Measurements from ENCODE around the gene GALNT2. TPM values are rescaled to one million over a fixed set of nuclear protein-coding genes. Genes with fewer than 3 reads are reported as not detected.

The GALNT2 gene
- total and polyA plus RNA-seq, 9 of the 15 experiments (the other 6 are each of a cell fraction or from before 2014, with no cell fraction given): 1.6 to 106 (median 51.9) TPM

DNA sequence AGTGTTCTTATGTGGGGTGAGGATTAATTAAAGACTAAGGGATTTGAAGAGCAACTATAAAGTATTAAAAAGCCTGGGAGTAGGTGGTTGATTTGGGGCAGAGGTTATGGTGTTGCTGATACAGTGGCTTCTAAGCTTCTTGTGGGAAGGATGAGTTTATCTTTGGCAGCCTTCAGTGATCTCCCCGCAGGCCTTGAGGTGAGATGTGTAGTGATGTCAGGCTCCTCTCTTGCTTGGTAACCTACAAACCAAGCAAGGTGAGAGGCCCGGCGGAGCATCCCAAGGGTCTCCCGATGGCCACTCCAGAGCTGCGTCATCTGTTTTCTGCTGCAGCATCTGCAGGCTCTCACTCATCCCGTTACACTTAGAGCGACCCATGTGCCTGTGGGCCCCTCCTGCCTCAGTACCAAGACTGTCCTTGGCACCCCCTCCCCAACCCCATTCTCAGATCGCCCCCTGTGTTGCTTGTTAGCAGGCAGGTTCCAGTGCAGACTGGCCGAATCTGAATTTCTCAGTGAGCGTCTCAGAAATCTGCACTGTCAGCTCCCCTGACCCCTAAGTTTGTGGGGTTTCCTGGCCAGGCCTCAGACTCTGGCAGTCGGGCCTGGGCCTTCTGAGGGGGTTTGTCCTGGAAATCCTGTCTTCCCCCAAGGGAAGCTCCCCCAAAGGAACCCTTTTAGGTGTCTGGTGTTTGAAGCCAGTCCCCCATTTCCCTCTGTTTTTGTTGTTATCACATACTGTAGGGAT lies 77.9 kb downstream of the GALNT2 start (continued):
- peak; percentile 63 for TF ChIP-seq MAFK (IDR thresholded peaks at IDR 0.05; ENCODE audit: low read length)
- 0 out of 2 replicates have a peak, but pooled peaks have one; percentile 15 for TF ChIP-seq TSHZ1 (CRISPR knock-in tag; IDR thresholded peaks at IDR 0.05)
- TF ChIP-seq TEAD1 (CRISPR knock-in tag; IDR thresholded peaks at IDR 0.05): no peak
- TF ChIP-seq NEUROD1 (IDR thresholded peaks at IDR 0.05; ENCODE audit: borderline replicate concordance, low read depth, low read length, partially characterized antibody): no peak
- TF ChIP-seq U2AF1 (optimal IDR thresholded peaks at IDR 0.05; ENCODE audit: low read depth, low read length): no peak
- TF ChIP-seq KLF6 (CRISPR knock-in tag; IDR thresholded peaks at IDR 0.05; ENCODE audit: borderline replicate concordance): no peak
- TF ChIP-seq, protein P1, sequence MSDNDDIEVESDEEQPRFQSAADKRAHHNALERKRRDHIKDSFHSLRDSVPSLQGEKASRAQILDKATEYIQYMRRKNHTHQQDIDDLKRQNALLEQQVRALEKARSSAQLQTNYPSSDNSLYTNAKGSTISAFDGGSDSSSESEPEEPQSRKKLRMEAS (CRISPR knock-in tag; IDR thresholded peaks at IDR 0.05): peak; percentile 29; the same call in 1 of the 2 replicates
- TF ChIP-seq TAL1 (IDR thresholded peaks at IDR 0.05): peak; percentile 59
- TF ChIP-seq ZEB2 (IDR thresholded peaks at IDR 0.05): 0 out of 2 replicates have a peak, but pooled peaks have one; percentile 27
- TF ChIP-seq, protein P2, sequence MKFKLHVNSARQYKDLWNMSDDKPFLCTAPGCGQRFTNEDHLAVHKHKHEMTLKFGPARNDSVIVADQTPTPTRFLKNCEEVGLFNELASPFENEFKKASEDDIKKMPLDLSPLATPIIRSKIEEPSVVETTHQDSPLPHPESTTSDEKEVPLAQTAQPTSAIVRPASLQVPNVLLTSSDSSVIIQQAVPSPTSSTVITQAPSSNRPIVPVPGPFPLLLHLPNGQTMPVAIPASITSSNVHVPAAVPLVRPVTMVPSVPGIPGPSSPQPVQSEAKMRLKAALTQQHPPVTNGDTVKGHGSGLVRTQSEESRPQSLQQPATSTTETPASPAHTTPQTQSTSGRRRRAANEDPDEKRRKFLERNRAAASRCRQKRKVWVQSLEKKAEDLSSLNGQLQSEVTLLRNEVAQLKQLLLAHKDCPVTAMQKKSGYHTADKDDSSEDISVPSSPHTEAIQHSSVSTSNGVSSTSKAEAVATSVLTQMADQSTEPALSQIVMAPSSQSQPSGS (CRISPR knock-in tag; IDR thresholded peaks at IDR 0.05): no peak
- 0 out of 2 replicates have a peak, but pooled peaks have one; percentile 8 for TF ChIP-seq PHF8 (IDR thresholded peaks at IDR 0.05; ENCODE audit: borderline replicate concordance, low read length)
- TF ChIP-seq ZNF124 (CRISPR knock-in tag; IDR thresholded peaks at IDR 0.05): no peak
- peak; percentile 16; the same call in 1 of the 2 replicates for TF ChIP-seq ZNF583 (CRISPR knock-in tag; IDR thresholded peaks at IDR 0.05)
- 0 out of 2 replicates have a peak, but pooled peaks have one; percentile 13 for TF ChIP-seq DMBX1 (CRISPR knock-in tag; IDR thresholded peaks at IDR 0.05; ENCODE audit: borderline replicate concordance)
- TF ChIP-seq, protein P3, sequence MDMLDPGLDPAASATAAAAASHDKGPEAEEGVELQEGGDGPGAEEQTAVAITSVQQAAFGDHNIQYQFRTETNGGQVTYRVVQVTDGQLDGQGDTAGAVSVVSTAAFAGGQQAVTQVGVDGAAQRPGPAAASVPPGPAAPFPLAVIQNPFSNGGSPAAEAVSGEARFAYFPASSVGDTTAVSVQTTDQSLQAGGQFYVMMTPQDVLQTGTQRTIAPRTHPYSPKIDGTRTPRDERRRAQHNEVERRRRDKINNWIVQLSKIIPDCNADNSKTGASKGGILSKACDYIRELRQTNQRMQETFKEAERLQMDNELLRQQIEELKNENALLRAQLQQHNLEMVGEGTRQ (CRISPR knock-in tag; IDR thresholded peaks at IDR 0.05): no peak
- TF ChIP-seq MEF2D (tag; conservative IDR thresholded peaks at IDR 0.05; ENCODE audit: low read depth): no peak
- TF ChIP-seq MCM3 (IDR thresholded peaks at IDR 0.05): no peak
- TF ChIP-seq ERF (CRISPR knock-in tag; IDR thresholded peaks at IDR 0.05): no peak

Measured in K562 (cell line).